Peyer's patch (tissue), 4 donors: ENCODE measurements around the gene TAS2R14.

Experiments
- CTCF ChIP-seq, 6 experiments: fragments of 450-650 bp in 4 of 6; fragments of 200-600 bp in 2 of 6; sonication (generic) in 1 of 6; IDR thresholded peaks; one replicate each; pipeline ENCODE4 v1.5.1; 2017 to 2019; ENCODE audit warnings: antibody characterized with exemption in 6 of 6, mild to moderate bottlenecking in 3 of 6, moderate library complexity in 1 of 6
- POLR2A ChIP-seq, 2 donors: fragments of 450-650 bp; IDR thresholded peaks; one replicate each; pipeline ENCODE4 v1.5.1; 2017; ENCODE audit warnings: antibody characterized with exemption in 2 of 2, mild to moderate bottlenecking in 2 of 2, moderate library complexity in 2 of 2

- TF ChIP-seq CTCF (IDR thresholded peaks at IDR 0.05) (no peak), POLR2A (IDR thresholded peaks at IDR 0.05) (no peak)
Measured at GRCh38 chr12:10939163-10939562, at the start of gene TAS2R14.
